SK-N-DZ (cell line): ENCODE measurements around the gene POR.

Experiments used
- DNase-seq: peaks from one replicate; pipeline ENCODE4 v3.0.0-alpha.2; 2015; ENCODE audit warnings: low spot score

Gene POR

GRCh38 chr7:75971309-75971960, 56.5 kb downstream of the POR start:
- DNase-seq: no peak

- no peak for DNase-seq
These were observed 57.2 kb downstream of the POR start for GRCh38 chr7:75971961-75972763.

- no peak for DNase-seq
These were observed 62.8 kb downstream of the POR start for GRCh38 chr7:75977743-75978142.

- no peak for DNase-seq
These were observed 64.9 kb downstream of the POR start for GRCh38 chr7:75979759-75980429.

DNA sequence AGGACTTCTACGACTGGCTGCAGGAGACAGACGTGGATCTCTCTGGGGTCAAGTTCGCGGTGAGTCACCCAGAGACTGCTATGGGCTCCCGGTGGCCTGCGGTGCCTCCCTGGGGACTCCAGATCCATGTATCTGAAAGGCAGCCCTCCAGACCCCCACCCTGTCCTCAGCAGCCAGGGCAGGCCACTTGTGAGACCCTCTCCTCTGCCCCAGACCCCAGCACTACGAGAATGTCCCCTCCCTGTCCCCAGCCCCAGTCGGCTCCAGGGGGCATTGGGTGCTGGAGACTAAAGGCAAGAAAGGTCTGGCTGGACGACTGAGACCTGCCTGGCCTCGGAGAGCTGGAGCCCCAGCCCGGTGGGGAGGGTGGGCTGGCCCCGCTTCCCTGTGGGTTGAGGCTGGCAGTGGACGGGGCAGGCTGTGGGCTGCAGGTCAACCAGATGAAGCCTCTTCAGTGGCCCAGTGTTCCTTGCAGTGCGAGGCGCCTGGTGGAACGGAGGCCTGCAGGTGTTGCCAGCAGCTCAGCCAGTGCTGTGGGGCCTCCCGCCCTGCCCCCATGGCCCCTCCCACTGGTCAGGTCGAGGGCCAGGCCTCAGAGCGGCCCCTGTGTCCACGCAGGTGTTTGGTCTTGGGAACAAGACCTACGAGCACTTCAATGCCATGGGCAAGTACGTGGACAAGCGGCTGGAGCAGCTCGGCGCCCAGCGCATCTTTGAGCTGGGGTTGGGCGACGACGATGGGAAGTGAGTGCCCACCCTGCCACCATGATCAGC, 65.7 kb downstream of the POR start:
- no peak for DNase-seq

- DNase-seq: no peak
These were observed 66.2 kb downstream of the POR start for GRCh38 chr7:75981203-75981452.

GRCh38 chr7:75981453-75982305, 66.7 kb downstream of the POR start:
- no peak for DNase-seq

DNA sequence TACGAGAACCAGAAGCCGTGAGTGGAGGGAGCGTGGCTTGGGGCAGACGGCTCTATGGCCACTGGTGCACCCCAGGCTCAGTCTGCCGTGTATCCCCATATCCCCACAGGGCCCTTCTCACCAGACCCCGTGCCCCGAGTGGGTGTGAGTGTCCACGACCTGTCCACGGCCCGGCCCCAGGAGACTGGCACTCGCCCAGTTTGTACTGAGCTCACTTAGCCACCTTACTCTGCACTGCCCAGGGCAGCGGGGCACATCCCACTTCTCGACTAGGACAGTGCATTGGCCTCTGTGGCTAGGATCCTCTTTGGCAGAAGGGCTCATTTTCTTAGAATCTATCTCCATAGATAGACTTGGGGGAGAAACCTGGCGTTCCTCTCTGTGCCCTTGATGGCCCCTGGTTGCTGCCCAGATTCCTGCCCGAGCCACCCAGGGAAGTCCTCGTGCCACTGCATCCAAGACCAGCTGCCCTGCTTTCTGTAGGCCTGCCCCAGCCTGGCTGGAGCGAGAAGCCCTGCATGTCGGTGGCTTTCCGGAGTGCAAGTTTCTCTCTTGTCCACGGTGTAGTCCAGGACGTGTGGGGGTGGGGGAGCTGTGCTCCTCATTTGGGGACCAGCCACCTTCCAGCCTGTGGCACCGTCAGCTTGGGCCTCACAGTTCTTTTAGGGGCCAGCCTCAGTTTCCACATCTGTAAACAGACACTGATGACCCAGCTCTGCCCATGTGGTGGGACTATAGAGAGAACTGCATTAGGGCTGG, 67.5 kb downstream of the POR start:
- DNase-seq: no peak

DNA sequence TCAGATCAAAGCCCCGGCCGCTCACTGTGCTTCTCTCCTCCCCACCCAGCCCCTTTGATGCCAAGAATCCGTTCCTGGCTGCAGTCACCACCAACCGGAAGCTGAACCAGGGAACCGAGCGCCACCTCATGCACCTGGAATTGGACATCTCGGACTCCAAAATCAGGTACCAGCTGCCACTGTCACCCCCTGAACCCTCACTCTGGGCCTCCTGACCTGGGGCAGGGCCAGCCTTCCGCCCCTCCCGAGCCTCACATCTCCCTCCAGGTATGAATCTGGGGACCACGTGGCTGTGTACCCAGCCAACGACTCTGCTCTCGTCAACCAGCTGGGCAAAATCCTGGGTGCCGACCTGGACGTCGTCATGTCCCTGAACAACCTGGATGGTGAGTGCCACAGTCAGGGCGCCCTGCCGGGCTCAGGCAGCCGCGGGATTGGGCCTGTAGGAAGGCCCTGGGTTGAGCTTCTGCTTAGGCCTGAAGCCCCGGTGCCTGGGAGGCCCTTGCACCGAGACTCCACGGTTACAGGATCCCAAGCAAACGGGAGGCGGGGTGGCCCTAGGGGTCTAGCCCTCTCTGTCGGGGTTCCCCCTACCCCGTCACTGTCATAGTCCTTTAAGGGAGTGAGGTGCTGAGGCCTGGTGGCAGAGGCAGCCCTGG, 68.6 kb downstream of the POR start:
- no peak for DNase-seq

- DNase-seq: no peak
These were observed 69.4 kb downstream of the POR start for GRCh38 chr7:75984130-75985008.

GRCh38 chr7:75985009-75985517, 70.1 kb downstream of the POR start:
- no peak for DNase-seq

- no peak for DNase-seq
These were observed 70.7 kb downstream of the POR start for GRCh38 chr7:75985518-75986146.

- DNase-seq: no peak
These were observed 71.3 kb downstream of the POR start for GRCh38 chr7:75986147-75986781.

DNA sequence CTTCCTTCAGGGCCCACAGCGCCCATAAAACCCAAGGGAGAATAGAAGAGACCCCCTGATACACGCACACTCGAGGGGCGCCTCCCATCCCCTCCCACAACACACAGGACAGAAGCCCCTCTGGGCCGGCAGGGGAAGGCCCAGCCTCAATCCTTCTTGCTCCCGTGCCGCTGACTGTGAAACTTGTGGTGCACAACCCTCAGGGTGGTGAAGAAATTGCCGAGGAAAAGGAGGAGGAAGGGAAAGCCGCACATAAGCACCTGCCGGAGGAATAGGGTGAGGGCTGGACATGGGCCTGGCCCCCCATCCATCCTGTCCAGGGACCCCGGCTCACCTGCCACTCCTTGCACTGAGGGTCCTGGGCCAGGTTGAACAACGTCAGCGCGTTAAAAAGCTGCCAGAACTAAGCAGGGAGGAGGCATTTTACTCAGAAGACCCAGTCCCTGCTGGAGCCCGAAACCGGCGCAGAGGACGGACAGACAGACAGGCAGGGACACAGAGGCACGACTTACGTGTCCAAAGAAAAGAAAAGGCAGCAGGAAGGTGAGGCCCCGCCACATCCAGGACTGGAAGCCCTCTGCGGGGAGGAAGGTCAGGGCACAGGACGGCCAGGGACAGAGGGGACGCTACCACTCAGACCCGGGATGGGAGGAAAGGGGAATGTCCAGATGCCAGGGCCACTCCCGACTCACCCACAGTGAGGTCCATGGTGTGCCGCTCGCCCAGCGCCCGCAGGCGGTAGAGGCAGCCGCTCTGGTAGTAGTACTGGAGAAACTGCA, 72.3 kb downstream of the POR start:
- DNase-seq: no peak

DNA sequence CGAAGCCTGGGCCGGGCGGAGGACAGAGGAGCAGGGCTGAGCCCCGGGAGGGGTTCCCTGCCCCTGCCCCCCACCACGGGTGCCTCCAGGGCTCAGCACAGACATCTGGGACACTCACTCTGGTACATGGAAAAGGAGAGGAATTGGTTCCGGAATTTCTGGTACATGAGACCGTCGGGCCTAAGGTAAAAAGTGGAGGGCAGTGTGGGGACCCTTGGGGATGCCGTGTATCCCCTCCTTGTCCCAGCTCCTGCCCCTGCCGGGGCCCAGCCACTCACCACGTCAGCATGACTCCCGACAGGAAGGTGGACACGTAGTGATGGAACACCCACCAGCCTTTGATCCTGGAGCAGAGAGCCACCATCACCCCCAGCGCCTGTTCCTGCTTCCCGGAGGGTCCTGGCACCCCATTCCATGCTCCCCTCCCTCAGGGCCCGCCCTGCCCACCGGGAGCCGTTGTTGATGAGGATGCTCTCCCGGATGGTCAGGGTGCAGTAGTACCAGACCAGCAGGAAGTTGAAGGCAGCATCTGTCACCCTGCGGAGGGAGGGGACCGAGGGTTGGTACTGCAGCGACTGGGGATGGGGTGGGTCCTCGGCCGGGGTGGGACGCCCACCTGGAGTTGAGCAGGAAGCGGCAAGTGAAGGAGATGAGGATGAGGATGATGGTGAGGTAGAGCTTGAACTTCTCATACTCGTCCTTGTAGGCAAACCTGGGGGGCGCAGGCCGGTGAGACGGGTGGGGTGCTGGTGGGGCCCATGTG, 73.0 kb downstream of the POR start:
- no peak for DNase-seq
